ENCODE results near the gene GRM8.

DNA sequence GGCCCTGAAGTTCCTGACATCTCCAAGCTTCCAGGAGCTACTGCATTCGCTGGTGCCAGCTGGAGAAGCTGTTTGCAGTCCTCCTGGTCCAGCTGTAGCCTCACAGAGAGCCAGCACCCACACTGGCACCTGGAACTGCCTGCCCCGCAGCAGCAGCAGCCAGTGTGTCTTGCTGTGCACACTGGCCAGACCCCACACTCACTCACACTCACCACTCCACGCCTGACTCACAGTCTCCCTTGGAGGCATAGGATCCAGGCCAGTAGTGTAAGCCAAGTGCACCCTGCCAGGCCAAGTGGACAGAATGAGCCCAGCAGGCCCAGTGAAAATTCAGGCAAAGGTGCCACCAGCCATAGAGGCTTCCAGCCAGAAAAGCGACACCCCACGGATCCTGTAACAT lies 566.3 kb downstream of the GRM8 start:
- TF ChIP-seq, protein P1, sequence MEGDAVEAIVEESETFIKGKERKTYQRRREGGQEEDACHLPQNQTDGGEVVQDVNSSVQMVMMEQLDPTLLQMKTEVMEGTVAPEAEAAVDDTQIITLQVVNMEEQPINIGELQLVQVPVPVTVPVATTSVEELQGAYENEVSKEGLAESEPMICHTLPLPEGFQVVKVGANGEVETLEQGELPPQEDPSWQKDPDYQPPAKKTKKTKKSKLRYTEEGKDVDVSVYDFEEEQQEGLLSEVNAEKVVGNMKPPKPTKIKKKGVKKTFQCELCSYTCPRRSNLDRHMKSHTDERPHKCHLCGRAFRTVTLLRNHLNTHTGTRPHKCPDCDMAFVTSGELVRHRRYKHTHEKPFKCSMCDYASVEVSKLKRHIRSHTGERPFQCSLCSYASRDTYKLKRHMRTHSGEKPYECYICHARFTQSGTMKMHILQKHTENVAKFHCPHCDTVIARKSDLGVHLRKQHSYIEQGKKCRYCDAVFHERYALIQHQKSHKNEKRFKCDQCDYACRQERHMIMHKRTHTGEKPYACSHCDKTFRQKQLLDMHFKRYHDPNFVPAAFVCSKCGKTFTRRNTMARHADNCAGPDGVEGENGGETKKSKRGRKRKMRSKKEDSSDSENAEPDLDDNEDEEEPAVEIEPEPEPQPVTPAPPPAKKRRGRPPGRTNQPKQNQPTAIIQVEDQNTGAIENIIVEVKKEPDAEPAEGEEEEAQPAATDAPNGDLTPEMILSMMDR (IDR thresholded peaks at IDR 0.05): no peak
- no peak for TF ChIP-seq POLR2AphosphoS5 (IDR thresholded peaks at IDR 0.05)
- TF ChIP-seq POLR2A (IDR thresholded peaks at IDR 0.05): no peak

All from suprapubic skin (tissue), 4 donors.